ENCODE data around the gene NPC2. TPM values are rescaled to one million over a fixed set of nuclear protein-coding genes. Genes with fewer than 3 reads are reported as not detected.
A peak's percentile ranks its signal among the peaks of the same experiment; 100 is the strongest.

Gene NPC2
- total and polyA plus RNA-seq, 4 donors: 204 to 389 (median 261) TPM

- intact Hi-C loops (cut with DNase I): no loop called here
- WGBS, 2 donors: 27 to 36% methylated on average over 3 of the region's 3 CpGs
- no peaks in the 10 kb centered on the region for H3K9me3 ChIP-seq (ENCODE audit: control insufficient read depth, low read length)
- H3K36me3 ChIP-seq (ENCODE audit: control insufficient read depth in 1 of 2, insufficient read depth in 2 of 2, low read length in 1 of 2): peaks cover 2 to 8% of the 10 kb centered on the region in 2 donors
- peaks cover 0 to 2% of the 10 kb centered on the region in 2 donors for H3K4me1 ChIP-seq (ENCODE audit: control insufficient read depth in 1 of 2, insufficient read depth in 2 of 2, low read length in 2 of 2)
- H3K27me3 ChIP-seq (ENCODE audit: control insufficient read depth in 1 of 2, insufficient read depth in 2 of 2, low read length in 1 of 2): no peaks in the 10 kb centered on the region
- no peak for DNase-seq
- peak overlapping the region in 1 of 2 donors; percentile 14 for H3K27ac ChIP-seq (ENCODE audit: low read depth in 1 of 2, low read length in 2 of 2)
- H3K4me3 ChIP-seq (ENCODE audit: low read length in 2 of 2): no peak overlapping the region
- ATAC-seq (ENCODE audit: low FRiP score): no peak
These were observed 17.4 kb downstream of the NPC2 start for GRCh38 chr14:74475678-74476077.

GRCh38 chr14:74474376-74474775 is 18.7 kb downstream of the NPC2 start:
- intact Hi-C loops (cut with DNase I): no loop called here
- peaks cover 0 to 6% of the 10 kb centered on the region in 2 donors for H3K36me3 ChIP-seq (ENCODE audit: control insufficient read depth in 1 of 2, insufficient read depth in 2 of 2, low read length in 1 of 2)
- DNase-seq: no peak
- peaks cover 2 to 5% of the 10 kb centered on the region in 2 donors for H3K4me1 ChIP-seq (ENCODE audit: control insufficient read depth in 1 of 2, insufficient read depth in 2 of 2, low read length in 2 of 2)
- H3K27me3 ChIP-seq (ENCODE audit: control insufficient read depth in 1 of 2, insufficient read depth in 2 of 2, low read length in 1 of 2): no peaks in the 10 kb centered on the region
- no peak overlapping the region for H3K27ac ChIP-seq (ENCODE audit: low read depth in 1 of 2, low read length in 2 of 2)
- no peaks in the 10 kb centered on the region for H3K9me3 ChIP-seq (ENCODE audit: control insufficient read depth, low read length)
- no peak for ATAC-seq (ENCODE audit: low FRiP score)
- H3K4me3 ChIP-seq (ENCODE audit: low read length in 2 of 2): no peak overlapping the region
- WGBS, 2 donors: 73 to 83% methylated on average over 2 of the region's 2 CpGs

GRCh38 chr14:74472601-74473000 is 20.5 kb downstream of the NPC2 start:
- DNase-seq (no peak), ATAC-seq (ENCODE audit: low FRiP score) (no peak)
- WGBS, 2 donors: 93% methylated on average over 2 of the region's 2 CpGs
- no peak overlapping the region for H3K4me3 ChIP-seq (ENCODE audit: low read length in 2 of 2)
- intact Hi-C loops (cut with DNase I): no loop called here
- H3K4me1 ChIP-seq (ENCODE audit: control insufficient read depth in 1 of 2, insufficient read depth in 2 of 2, low read length in 2 of 2): peaks cover 2 to 5% of the 10 kb centered on the region in 2 donors
- peaks cover 0 to 4% of the 10 kb centered on the region in 2 donors for H3K36me3 ChIP-seq (ENCODE audit: control insufficient read depth in 1 of 2, insufficient read depth in 2 of 2, low read length in 1 of 2)
- no peak overlapping the region for H3K27ac ChIP-seq (ENCODE audit: low read depth in 1 of 2, low read length in 2 of 2)
- H3K27me3 ChIP-seq (ENCODE audit: control insufficient read depth in 1 of 2, insufficient read depth in 2 of 2, low read length in 1 of 2): no peaks in the 10 kb centered on the region
- no peaks in the 10 kb centered on the region for H3K9me3 ChIP-seq (ENCODE audit: control insufficient read depth, low read length)

GRCh38 chr14:74469548-74470518 is 23.3 kb downstream of the NPC2 start:
- DNase-seq (no peak), ATAC-seq (ENCODE audit: low FRiP score) (no peak)
- intact Hi-C loops (cut with DNase I): no loop called here
- Histone ChIP-seq H3K27ac (ENCODE audit: low read depth in 1 of 2, low read length in 2 of 2) (peak overlapping the region in 1 of 2 donors; percentile 39), H3K4me1 (ENCODE audit: control insufficient read depth in 1 of 2, insufficient read depth in 2 of 2, low read length in 2 of 2) (peaks cover 0 to 5% of the 10 kb centered on the region in 2 donors), H3K4me3 (ENCODE audit: low read length in 2 of 2) (no peak overlapping the region), H3K9me3 (ENCODE audit: control insufficient read depth, low read length) (no peaks in the 10 kb centered on the region), H3K27me3 (ENCODE audit: control insufficient read depth in 1 of 2, insufficient read depth in 2 of 2, low read length in 1 of 2) (no peaks in the 10 kb centered on the region), H3K36me3 (ENCODE audit: control insufficient read depth in 1 of 2, insufficient read depth in 2 of 2, low read length in 1 of 2) (no peaks in the 10 kb centered on the region)
- WGBS, 2 donors: 36 to 37% methylated on average over 7 of the region's 7 CpGs

GRCh38 chr14:74468513-74468912 is 24.6 kb downstream of the NPC2 start:
- Histone ChIP-seq H3K4me3 (ENCODE audit: low read length in 2 of 2) (no peak overlapping the region), H3K27ac (ENCODE audit: low read depth in 1 of 2, low read length in 2 of 2) (no peak overlapping the region), H3K9me3 (ENCODE audit: control insufficient read depth, low read length) (no peaks in the 10 kb centered on the region), H3K27me3 (ENCODE audit: control insufficient read depth in 1 of 2, insufficient read depth in 2 of 2, low read length in 1 of 2) (no peaks in the 10 kb centered on the region), H3K4me1 (ENCODE audit: control insufficient read depth in 1 of 2, insufficient read depth in 2 of 2, low read length in 2 of 2) (peaks cover 0 to 5% of the 10 kb centered on the region in 2 donors), H3K36me3 (ENCODE audit: control insufficient read depth in 1 of 2, insufficient read depth in 2 of 2, low read length in 1 of 2) (no peaks in the 10 kb centered on the region)
- intact Hi-C loops (cut with DNase I): no loop called here
- ATAC-seq (ENCODE audit: low FRiP score) (no peak), DNase-seq (no peak)
- WGBS, 2 donors: 94 to 95% methylated on average over 3 of the region's 3 CpGs

- Histone ChIP-seq H3K27ac (ENCODE audit: low read depth in 1 of 2, low read length in 2 of 2) (no peak overlapping the region), H3K27me3 (ENCODE audit: control insufficient read depth in 1 of 2, insufficient read depth in 2 of 2, low read length in 1 of 2) (no peaks in the 10 kb centered on the region), H3K4me3 (ENCODE audit: low read length in 2 of 2) (no peak overlapping the region), H3K36me3 (ENCODE audit: control insufficient read depth in 1 of 2, insufficient read depth in 2 of 2, low read length in 1 of 2) (no peaks in the 10 kb centered on the region), H3K4me1 (ENCODE audit: control insufficient read depth in 1 of 2, insufficient read depth in 2 of 2, low read length in 2 of 2) (peaks cover 0 to 5% of the 10 kb centered on the region in 2 donors), H3K9me3 (ENCODE audit: control insufficient read depth, low read length) (no peaks in the 10 kb centered on the region)
- DNase-seq: no peak
- 93 to 94% methylated on average over 2 of the region's 2 CpGs for WGBS, 2 donors
- ATAC-seq (ENCODE audit: low FRiP score): no peak
- intact Hi-C loops (cut with DNase I): no loop called here
These were observed 27.8 kb downstream of the NPC2 start for GRCh38 chr14:74465335-74465734.

- Histone ChIP-seq H3K36me3 (ENCODE audit: control insufficient read depth in 1 of 2, insufficient read depth in 2 of 2, low read length in 1 of 2) (no peaks in the 10 kb centered on the region), H3K27ac (ENCODE audit: low read depth in 1 of 2, low read length in 2 of 2) (no peak overlapping the region), H3K4me1 (ENCODE audit: control insufficient read depth in 1 of 2, insufficient read depth in 2 of 2, low read length in 2 of 2) (peaks cover 0 to 1% of the 10 kb centered on the region in 2 donors), H3K27me3 (ENCODE audit: control insufficient read depth in 1 of 2, insufficient read depth in 2 of 2, low read length in 1 of 2) (no peaks in the 10 kb centered on the region), H3K9me3 (ENCODE audit: control insufficient read depth, low read length) (no peaks in the 10 kb centered on the region), H3K4me3 (ENCODE audit: low read length in 2 of 2) (no peak overlapping the region)
- DNase-seq (no peak), ATAC-seq (ENCODE audit: low FRiP score) (no peak)
- WGBS, 2 donors: 90 to 91% methylated on average over 3 of the region's 3 CpGs
- intact Hi-C loops (cut with DNase I): no loop called here
These were observed 28.3 kb downstream of the NPC2 start for GRCh38 chr14:74464785-74465184.

- 85 to 87% methylated on average over 5 of the region's 5 CpGs for WGBS, 2 donors
These were observed 29.4 kb downstream of the NPC2 start for GRCh38 chr14:74463697-74464096.

GRCh38 chr14:74462993-74463392 is 30.1 kb downstream of the NPC2 start:
- no peak for DNase-seq
- no peaks in the 10 kb centered on the region for H3K4me1 ChIP-seq (ENCODE audit: control insufficient read depth in 1 of 2, insufficient read depth in 2 of 2, low read length in 2 of 2)
- no peak for ATAC-seq (ENCODE audit: low FRiP score)
- H3K9me3 ChIP-seq (ENCODE audit: control insufficient read depth, low read length): no peaks in the 10 kb centered on the region
- intact Hi-C loops (cut with DNase I): no loop called here
- H3K27me3 ChIP-seq (ENCODE audit: control insufficient read depth in 1 of 2, insufficient read depth in 2 of 2, low read length in 1 of 2): no peaks in the 10 kb centered on the region
- H3K27ac ChIP-seq (ENCODE audit: low read depth in 1 of 2, low read length in 2 of 2): no peak overlapping the region
- H3K36me3 ChIP-seq (ENCODE audit: control insufficient read depth in 1 of 2, insufficient read depth in 2 of 2, low read length in 1 of 2): no peaks in the 10 kb centered on the region
- WGBS, 2 donors: 91 to 94% methylated on average over 3 of the region's 3 CpGs
- no peak overlapping the region for H3K4me3 ChIP-seq (ENCODE audit: low read length in 2 of 2)

More at GRCh38 chr14:74463697-74464096, 29.4 kb downstream of the NPC2 start:
- H3K36me3 ChIP-seq (ENCODE audit: control insufficient read depth in 1 of 2, insufficient read depth in 2 of 2, low read length in 1 of 2): no peaks in the 10 kb centered on the region
- intact Hi-C loops (cut with DNase I): no loop called here
- ATAC-seq (ENCODE audit: low FRiP score): no peak
- H3K4me3 ChIP-seq (ENCODE audit: low read length in 2 of 2): no peak overlapping the region
- no peaks in the 10 kb centered on the region for H3K9me3 ChIP-seq (ENCODE audit: control insufficient read depth, low read length)
- DNase-seq: no peak
- H3K27me3 ChIP-seq (ENCODE audit: control insufficient read depth in 1 of 2, insufficient read depth in 2 of 2, low read length in 1 of 2): no peaks in the 10 kb centered on the region
- no peak overlapping the region for H3K27ac ChIP-seq (ENCODE audit: low read depth in 1 of 2, low read length in 2 of 2)
- H3K4me1 ChIP-seq (ENCODE audit: control insufficient read depth in 1 of 2, insufficient read depth in 2 of 2, low read length in 2 of 2): no peaks in the 10 kb centered on the region

Measured in aorta (tissue), 5 donors.